Measurements from ENCODE around the gene SLCO3A1. TPM values are rescaled to one million over a fixed set of nuclear protein-coding genes. Genes with fewer than 3 reads are reported as not detected.

Gene SLCO3A1
- total RNA-seq, 3 donors from 2014 or later: 13.4 to 23.8 (median 14.3) TPM

DNA sequence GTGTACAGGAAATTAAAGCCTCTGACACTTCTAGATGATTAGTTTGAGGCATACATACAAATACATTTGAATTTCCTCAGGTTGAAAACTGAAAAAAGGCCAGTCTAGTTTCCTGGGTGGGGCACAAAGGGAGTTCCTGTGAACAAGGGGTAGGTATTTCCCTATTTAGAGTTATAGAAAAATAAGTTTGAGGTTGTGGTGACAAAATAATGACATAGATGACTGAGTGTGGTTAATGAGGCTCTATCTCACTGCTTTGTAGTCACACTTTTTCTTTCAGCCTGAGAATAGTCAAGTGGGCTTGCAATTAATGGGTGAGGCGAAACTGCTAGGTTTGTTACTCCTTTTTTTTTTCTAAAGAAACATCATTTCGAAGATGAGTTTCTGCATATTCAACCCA, 4.3 kb downstream of the SLCO3A1 start:
- intact Hi-C loops (cut with DNase I, micrococcal nuclease): loop anchor here (10.0 kb wide), 3 partner anchors 97 to 553 kb away; no protein-coding TSS in a partner anchor
- H3K4me3 ChIP-seq: no peak overlapping the region
- DNase-seq (no peak), ATAC-seq (no peak)
- TF ChIP-seq CTCF (IDR thresholded peaks at IDR 0.05): no peak
- peaks cover 20% of the 10 kb centered on the region for H3K4me1 ChIP-seq (ENCODE audit: low read depth)
- H3K9me3 ChIP-seq: no peaks in the 10 kb centered on the region
- no peaks in the 10 kb centered on the region for H3K36me3 ChIP-seq (ENCODE audit: low read depth)

GRCh38 chr15:91860498-91860897, 7.0 kb downstream of the SLCO3A1 start:
- Histone ChIP-seq H3K9me3 (no peaks in the 10 kb centered on the region), H3K4me1 (ENCODE audit: low read depth) (peaks cover 17% of the 10 kb centered on the region), H3K4me3 (no peak overlapping the region), H3K36me3 (ENCODE audit: low read depth) (no peaks in the 10 kb centered on the region)
- intact Hi-C loops (cut with DNase I, micrococcal nuclease): no loop called here
- no peak for DNase-seq
- no peak for ATAC-seq
- TF ChIP-seq CTCF (IDR thresholded peaks at IDR 0.05): no peak

DNA sequence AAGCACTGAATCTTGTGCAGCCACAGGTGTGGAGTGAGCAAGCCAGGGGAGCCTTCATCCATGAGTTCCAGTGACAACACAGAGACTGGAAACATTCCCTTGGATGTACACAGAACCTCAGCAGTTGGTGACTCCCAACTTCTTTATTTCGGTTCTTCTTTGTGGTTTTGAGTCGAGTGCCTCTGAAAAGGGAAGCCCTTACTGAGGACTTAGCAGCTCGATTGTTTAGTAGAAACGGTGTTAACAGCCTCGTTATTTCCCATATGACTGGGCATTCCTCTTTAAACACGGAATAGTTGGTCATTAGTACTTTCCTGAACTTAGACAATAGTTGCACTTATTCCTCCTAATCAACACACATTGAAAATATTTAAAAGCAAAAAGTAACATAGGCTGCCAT, 7.7 kb downstream of the SLCO3A1 start:
- intact Hi-C loops (cut with DNase I, micrococcal nuclease): no loop called here
- peaks cover 17% of the 10 kb centered on the region for H3K4me1 ChIP-seq (ENCODE audit: low read depth)
- ATAC-seq: peak; percentile 19

GRCh38 chr15:91862891-91863504, 9.5 kb downstream of the SLCO3A1 start:
- no peak for TF ChIP-seq CTCF (IDR thresholded peaks at IDR 0.05)
- H3K4me3 ChIP-seq: no peak overlapping the region
- H3K9me3 ChIP-seq: no peaks in the 10 kb centered on the region
- H3K36me3 ChIP-seq (ENCODE audit: low read depth): no peaks in the 10 kb centered on the region
- intact Hi-C loops (cut with DNase I, micrococcal nuclease): no loop called here
- H3K4me1 ChIP-seq (ENCODE audit: low read depth): peaks cover 26% of the 10 kb centered on the region
- DNase-seq (no peak), ATAC-seq (no peak)

More for the DNA sequence above, 7.7 kb downstream of the SLCO3A1 start:
- no peak for DNase-seq
- Histone ChIP-seq H3K36me3 (ENCODE audit: low read depth) (no peaks in the 10 kb centered on the region), H3K4me3 (no peak overlapping the region), H3K9me3 (no peaks in the 10 kb centered on the region)
- no peak for TF ChIP-seq CTCF (IDR thresholded peaks at IDR 0.05)

GRCh38 chr15:91863621-91864255, 10.2 kb downstream of the SLCO3A1 start:
- Histone ChIP-seq H3K4me3 (no peak overlapping the region), H3K4me1 (ENCODE audit: low read depth) (peaks cover 27% of the 10 kb centered on the region), H3K9me3 (no peaks in the 10 kb centered on the region), H3K36me3 (ENCODE audit: low read depth) (no peaks in the 10 kb centered on the region)
- ATAC-seq (no peak), DNase-seq (no peak)
- no peak for TF ChIP-seq CTCF (IDR thresholded peaks at IDR 0.05)
- intact Hi-C loops (cut with DNase I, micrococcal nuclease): no loop called here

Data from mucosa of descending colon (tissue), 3 donors.